GM23338 (cell line): Measurements from ENCODE around the gene RUNX1. TPM values are rescaled to one million over a fixed set of nuclear protein-coding genes. Genes with fewer than 3 reads are reported as not detected.

ENCODE experiments used
- ATAC-seq: fragments of 200-7000 bp; cut with Tn5 transposase; 3 replicates; pipeline ENCODE4 v1.9.1; 2020
- DNase-seq: peaks from one replicate; pipeline ENCODE4 v3.0.0-alpha.2; 2015; ENCODE audit warnings: low spot score
- H2AFZ ChIP-seq: fragments of 200-600 bp; sonication (generic); 2 replicates; pipeline ENCODE4 v1.8.0; 2016; ENCODE audit warnings: antibody characterized with exemption, mild to moderate bottlenecking, moderate library complexity
- H3F3A ChIP-seq: fragments of 200-600 bp; sonication (generic); replicated peaks from 2 replicates; pipeline ENCODE4 v1.8.0; 2017; ENCODE audit warnings: antibody characterized with exemption, mixed run types, low read depth
- H3K27ac ChIP-seq: fragments of 200-600 bp; sonication (generic); 2 replicates; pipeline ENCODE4 v1.6.1; 2016; ENCODE audit warnings: low read depth
- H3K27me3 ChIP-seq: fragments of 200-600 bp; sonication (generic); 2 replicates; pipeline ENCODE4 v1.8.0; 2016; ENCODE audit warnings: mild to moderate bottlenecking, mixed run types, moderate library complexity; ENCODE audit not compliant: insufficient read depth
- H3K36me3 ChIP-seq: fragments of 200-600 bp; sonication (generic); 2 replicates; pipeline ENCODE4 v1.8.0; 2016; ENCODE audit warnings: mild to moderate bottlenecking; ENCODE audit not compliant: insufficient read depth
- H3K4me1 ChIP-seq: fragments of 200-600 bp; sonication (generic); 2 replicates; pipeline ENCODE4 v1.8.0; 2016; ENCODE audit warnings: mild to moderate bottlenecking, moderate library complexity; ENCODE audit not compliant: insufficient read depth
- H3K4me2 ChIP-seq: fragments of 200-600 bp; sonication (generic); 2 replicates; pipeline ENCODE4 v1.7.1; 2017; ENCODE audit warnings: mixed run types
- H3K4me3 ChIP-seq: fragments of 200-600 bp; sonication (generic); 2 replicates; pipeline ENCODE4 v1.6.1; 2016; ENCODE audit warnings: mixed run types
- H3K79me2 ChIP-seq: fragments of 200-600 bp; sonication (generic); replicated peaks from 2 replicates; pipeline ENCODE4 v1.8.0; 2017; ENCODE audit warnings: mild to moderate bottlenecking; ENCODE audit not compliant: insufficient read depth
- H3K9me2 ChIP-seq: fragments of 200-600 bp; sonication (generic); 2 replicates; pipeline ENCODE4 v1.8.0; 2017; ENCODE audit not compliant: insufficient read depth
- H4K20me1 ChIP-seq: fragments of 200-600 bp; sonication (generic); replicated peaks from 2 replicates; pipeline ENCODE4 v1.8.0; 2017; ENCODE audit warnings: mild to moderate bottlenecking; ENCODE audit not compliant: insufficient read depth
- H3K27ac Mint-ChIP-seq: 2 replicates; pipeline ENCODE4 v1.8.0; 2020; ENCODE audit warnings: inconsistent platforms, mild to moderate bottlenecking, moderate library complexity, mixed read lengths
- H3K27me3 Mint-ChIP-seq: 3 replicates; pipeline ENCODE4 v1.8.0; 2022; ENCODE audit warnings: low read depth, mild to moderate bottlenecking, moderate library complexity, mixed read lengths, inconsistent platforms; ENCODE audit not compliant: insufficient read depth, poor library complexity
- H3K36me3 Mint-ChIP-seq: 3 replicates; pipeline ENCODE4 v1.8.0; 2021; ENCODE audit warnings: low read depth, mild to moderate bottlenecking, inconsistent platforms, moderate library complexity, mixed read lengths
- H3K4me1 Mint-ChIP-seq: 3 replicates; pipeline ENCODE4 v1.8.0; 2020; ENCODE audit warnings: mild to moderate bottlenecking, inconsistent platforms, mixed read lengths
- H3K4me3 Mint-ChIP-seq: 3 replicates; pipeline ENCODE4 v1.8.0; 2021; ENCODE audit warnings: moderate library complexity, mild to moderate bottlenecking, inconsistent platforms, mixed read lengths
- H3K9me3 Mint-ChIP-seq: 3 replicates; pipeline ENCODE4 v1.8.0; 2020; ENCODE audit warnings: moderate library complexity, mild to moderate bottlenecking, inconsistent platforms, mixed read lengths
- CREB1 ChIP-seq: fragments of 250-450 bp; sonication (Bioruptor Pico); IDR thresholded peaks from 2 replicates; pipeline ENCODE4 v1.5.0; 2020; ENCODE audit warnings: low read depth, mild to moderate bottlenecking, moderate library complexity
- EZH2 ChIP-seq: fragments of 200-600 bp; sonication (generic); IDR thresholded peaks from one replicate; pipeline ENCODE4 v1.8.0; 2017; ENCODE audit warnings: antibody characterized with exemption, mild to moderate bottlenecking, low read depth; ENCODE audit not compliant: unreplicated experiment
- EZH2phosphoT487 ChIP-seq: fragments of 200-600 bp; sonication (generic); IDR thresholded peaks from one replicate; pipeline ENCODE4 v1.8.1; 2018; ENCODE audit warnings: antibody characterized with exemption; ENCODE audit not compliant: unreplicated experiment
- JUNB ChIP-seq: IDR thresholded peaks from one replicate; pipeline ENCODE4 v1.6.1; 2016; ENCODE audit warnings: antibody characterized with exemption; ENCODE audit not compliant: unreplicated experiment
- NANOG ChIP-seq: IDR thresholded peaks from 2 replicates; pipeline ENCODE4 v1.6.1; 2016; ENCODE audit warnings: antibody characterized with exemption, borderline replicate concordance
- POLR2AphosphoS5 ChIP-seq: IDR thresholded peaks from 2 replicates; pipeline ENCODE4 v1.6.1; 2016; ENCODE audit warnings: antibody characterized with exemption, low read depth
- STAT1 ChIP-seq: IDR thresholded peaks from one replicate; pipeline ENCODE4 v1.6.1; 2016; ENCODE audit warnings: antibody characterized with exemption; ENCODE audit not compliant: unreplicated experiment
- ZNF114 ChIP-seq: fragments of 250-450 bp; sonication (Bioruptor Pico); IDR thresholded peaks from 2 replicates; pipeline ENCODE4 v1.5.0; 2020; ENCODE audit warnings: mild to moderate bottlenecking, moderate library complexity
- ZNF331 ChIP-seq: fragments of 250-450 bp; sonication (Bioruptor Pico); IDR thresholded peaks from 2 replicates; pipeline ENCODE4 v1.5.0; 2020; ENCODE audit warnings: low read depth, mild to moderate bottlenecking, moderate library complexity
- polyA plus RNA-seq: library from polyadenylated mRNA; unstranded; fragments of >200 nt; fragmentation: Nextera tagmentation; extraction: Ambion mirVana; gene quantifications from 2 replicates; pipeline ENCODE4 v1.2.1, GENCODE V29; 2016
- total RNA-seq: library from RNA; depleted of rRNA; stranded (reverse); fragments of >200 nt; shearing (Covaris generic); gene quantifications from 2 replicates; pipeline ENCODE4 v1.2.3, GENCODE V29; 2014
- TF ChIP-seq, protein P1 (sequence below): IDR thresholded peaks from 2 replicates; pipeline ENCODE4 v1.6.1; 2016; ENCODE audit warnings: antibody characterized with exemption
- TF ChIP-seq, protein P2 (sequence below): fragments of 250-450 bp; sonication (Bioruptor Pico); IDR thresholded peaks from 2 replicates; pipeline ENCODE4 v1.5.0; 2020; ENCODE audit warnings: mild to moderate bottlenecking, moderate library complexity

RUNX1 gene
- total and polyA plus RNA-seq, 2 experiments from 2014 or later = 0.29 to 1.1 TPM

- Mint-ChIP-seq H3K4me1 (peaks cover 7% of the 10 kb centered on the region), H3K27ac (no peak overlapping the region), H3K9me3 (no peaks in the 10 kb centered on the region), H3K4me3 (no peak overlapping the region), H3K27me3 (peaks cover 2% of the 10 kb centered on the region), H3K36me3 (no peaks in the 10 kb centered on the region)
- no peak overlapping the region for H2AFZ ChIP-seq
- H3K9me2 ChIP-seq = no peaks in the 10 kb centered on the region
- DNase-seq (no peak), ATAC-seq (no peak)
- TF ChIP-seq, protein P1, sequence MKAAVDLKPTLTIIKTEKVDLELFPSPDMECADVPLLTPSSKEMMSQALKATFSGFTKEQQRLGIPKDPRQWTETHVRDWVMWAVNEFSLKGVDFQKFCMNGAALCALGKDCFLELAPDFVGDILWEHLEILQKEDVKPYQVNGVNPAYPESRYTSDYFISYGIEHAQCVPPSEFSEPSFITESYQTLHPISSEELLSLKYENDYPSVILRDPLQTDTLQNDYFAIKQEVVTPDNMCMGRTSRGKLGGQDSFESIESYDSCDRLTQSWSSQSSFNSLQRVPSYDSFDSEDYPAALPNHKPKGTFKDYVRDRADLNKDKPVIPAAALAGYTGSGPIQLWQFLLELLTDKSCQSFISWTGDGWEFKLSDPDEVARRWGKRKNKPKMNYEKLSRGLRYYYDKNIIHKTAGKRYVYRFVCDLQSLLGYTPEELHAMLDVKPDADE = no peak
- H4K20me1 ChIP-seq = no peaks in the 10 kb centered on the region
- H3K4me1 ChIP-seq = no peaks in the 10 kb centered on the region
- H3K4me2 ChIP-seq = no peak overlapping the region
- no peaks in the 10 kb centered on the region for H3K27me3 ChIP-seq
- H3F3A ChIP-seq = no peaks in the 10 kb centered on the region
- no peaks in the 10 kb centered on the region for H3K36me3 ChIP-seq
- no peaks in the 10 kb centered on the region for H3K79me2 ChIP-seq
- H3K4me3 ChIP-seq = no peak overlapping the region
- H3K27ac ChIP-seq = no peak overlapping the region
These were observed 49.6 kb downstream of the RUNX1 start for GRCh38 chr21:34999397-34999941.

DNA sequence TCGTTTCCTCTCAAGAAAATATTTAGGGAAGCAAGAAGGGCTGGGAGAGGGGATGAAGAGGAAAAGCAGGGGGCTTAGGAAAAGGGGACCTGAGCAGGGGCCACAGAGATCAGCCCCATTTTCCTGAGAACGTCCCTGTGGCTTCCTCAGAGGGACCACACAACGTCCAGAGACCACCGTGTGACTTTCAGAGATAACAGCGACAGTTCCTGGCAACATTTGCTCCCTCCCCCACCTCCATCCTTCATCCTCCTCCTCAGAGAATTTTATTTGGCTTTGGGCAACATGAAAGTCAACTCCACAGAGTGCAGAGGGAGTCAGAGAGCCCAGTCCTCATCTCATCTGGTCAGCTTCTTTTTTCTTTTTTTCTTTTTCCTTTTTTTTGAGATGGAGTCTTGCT is 50.9 kb downstream of the RUNX1 start:
- no peak overlapping the region for H3K4me3 ChIP-seq
- H3K4me1 Mint-ChIP-seq = peaks cover 7% of the 10 kb centered on the region
- no peaks in the 10 kb centered on the region for H3K9me2 ChIP-seq
- no peak overlapping the region for H3K4me3 Mint-ChIP-seq
- no peaks in the 10 kb centered on the region for H3K9me3 Mint-ChIP-seq
- no peaks in the 10 kb centered on the region for H3K79me2 ChIP-seq
- H3K36me3 Mint-ChIP-seq = no peaks in the 10 kb centered on the region
- H3F3A ChIP-seq = no peaks in the 10 kb centered on the region
- H2AFZ ChIP-seq = no peak overlapping the region
- H3K4me1 ChIP-seq = no peaks in the 10 kb centered on the region
- no peak for DNase-seq
- peaks cover 2% of the 10 kb centered on the region for H3K27me3 Mint-ChIP-seq
- H3K4me2 ChIP-seq = no peak overlapping the region
- H3K27me3 ChIP-seq = no peaks in the 10 kb centered on the region
- H3K27ac ChIP-seq = no peak overlapping the region
- no peaks in the 10 kb centered on the region for H4K20me1 ChIP-seq
- H3K36me3 ChIP-seq = no peaks in the 10 kb centered on the region
- no peak overlapping the region for H3K27ac Mint-ChIP-seq
- no peak for ATAC-seq
- TF ChIP-seq EZH2 (no peak), JUNB (no peak), STAT1 (no peak), ZNF114 (no peak), ZNF331 (CRISPR knock-in tag) (no peak), NANOG (no peak), POLR2AphosphoS5 (no peak), EZH2phosphoT487 (no peak), CREB1 (CRISPR knock-in tag) (no peak)
- TF ChIP-seq, protein P2, sequence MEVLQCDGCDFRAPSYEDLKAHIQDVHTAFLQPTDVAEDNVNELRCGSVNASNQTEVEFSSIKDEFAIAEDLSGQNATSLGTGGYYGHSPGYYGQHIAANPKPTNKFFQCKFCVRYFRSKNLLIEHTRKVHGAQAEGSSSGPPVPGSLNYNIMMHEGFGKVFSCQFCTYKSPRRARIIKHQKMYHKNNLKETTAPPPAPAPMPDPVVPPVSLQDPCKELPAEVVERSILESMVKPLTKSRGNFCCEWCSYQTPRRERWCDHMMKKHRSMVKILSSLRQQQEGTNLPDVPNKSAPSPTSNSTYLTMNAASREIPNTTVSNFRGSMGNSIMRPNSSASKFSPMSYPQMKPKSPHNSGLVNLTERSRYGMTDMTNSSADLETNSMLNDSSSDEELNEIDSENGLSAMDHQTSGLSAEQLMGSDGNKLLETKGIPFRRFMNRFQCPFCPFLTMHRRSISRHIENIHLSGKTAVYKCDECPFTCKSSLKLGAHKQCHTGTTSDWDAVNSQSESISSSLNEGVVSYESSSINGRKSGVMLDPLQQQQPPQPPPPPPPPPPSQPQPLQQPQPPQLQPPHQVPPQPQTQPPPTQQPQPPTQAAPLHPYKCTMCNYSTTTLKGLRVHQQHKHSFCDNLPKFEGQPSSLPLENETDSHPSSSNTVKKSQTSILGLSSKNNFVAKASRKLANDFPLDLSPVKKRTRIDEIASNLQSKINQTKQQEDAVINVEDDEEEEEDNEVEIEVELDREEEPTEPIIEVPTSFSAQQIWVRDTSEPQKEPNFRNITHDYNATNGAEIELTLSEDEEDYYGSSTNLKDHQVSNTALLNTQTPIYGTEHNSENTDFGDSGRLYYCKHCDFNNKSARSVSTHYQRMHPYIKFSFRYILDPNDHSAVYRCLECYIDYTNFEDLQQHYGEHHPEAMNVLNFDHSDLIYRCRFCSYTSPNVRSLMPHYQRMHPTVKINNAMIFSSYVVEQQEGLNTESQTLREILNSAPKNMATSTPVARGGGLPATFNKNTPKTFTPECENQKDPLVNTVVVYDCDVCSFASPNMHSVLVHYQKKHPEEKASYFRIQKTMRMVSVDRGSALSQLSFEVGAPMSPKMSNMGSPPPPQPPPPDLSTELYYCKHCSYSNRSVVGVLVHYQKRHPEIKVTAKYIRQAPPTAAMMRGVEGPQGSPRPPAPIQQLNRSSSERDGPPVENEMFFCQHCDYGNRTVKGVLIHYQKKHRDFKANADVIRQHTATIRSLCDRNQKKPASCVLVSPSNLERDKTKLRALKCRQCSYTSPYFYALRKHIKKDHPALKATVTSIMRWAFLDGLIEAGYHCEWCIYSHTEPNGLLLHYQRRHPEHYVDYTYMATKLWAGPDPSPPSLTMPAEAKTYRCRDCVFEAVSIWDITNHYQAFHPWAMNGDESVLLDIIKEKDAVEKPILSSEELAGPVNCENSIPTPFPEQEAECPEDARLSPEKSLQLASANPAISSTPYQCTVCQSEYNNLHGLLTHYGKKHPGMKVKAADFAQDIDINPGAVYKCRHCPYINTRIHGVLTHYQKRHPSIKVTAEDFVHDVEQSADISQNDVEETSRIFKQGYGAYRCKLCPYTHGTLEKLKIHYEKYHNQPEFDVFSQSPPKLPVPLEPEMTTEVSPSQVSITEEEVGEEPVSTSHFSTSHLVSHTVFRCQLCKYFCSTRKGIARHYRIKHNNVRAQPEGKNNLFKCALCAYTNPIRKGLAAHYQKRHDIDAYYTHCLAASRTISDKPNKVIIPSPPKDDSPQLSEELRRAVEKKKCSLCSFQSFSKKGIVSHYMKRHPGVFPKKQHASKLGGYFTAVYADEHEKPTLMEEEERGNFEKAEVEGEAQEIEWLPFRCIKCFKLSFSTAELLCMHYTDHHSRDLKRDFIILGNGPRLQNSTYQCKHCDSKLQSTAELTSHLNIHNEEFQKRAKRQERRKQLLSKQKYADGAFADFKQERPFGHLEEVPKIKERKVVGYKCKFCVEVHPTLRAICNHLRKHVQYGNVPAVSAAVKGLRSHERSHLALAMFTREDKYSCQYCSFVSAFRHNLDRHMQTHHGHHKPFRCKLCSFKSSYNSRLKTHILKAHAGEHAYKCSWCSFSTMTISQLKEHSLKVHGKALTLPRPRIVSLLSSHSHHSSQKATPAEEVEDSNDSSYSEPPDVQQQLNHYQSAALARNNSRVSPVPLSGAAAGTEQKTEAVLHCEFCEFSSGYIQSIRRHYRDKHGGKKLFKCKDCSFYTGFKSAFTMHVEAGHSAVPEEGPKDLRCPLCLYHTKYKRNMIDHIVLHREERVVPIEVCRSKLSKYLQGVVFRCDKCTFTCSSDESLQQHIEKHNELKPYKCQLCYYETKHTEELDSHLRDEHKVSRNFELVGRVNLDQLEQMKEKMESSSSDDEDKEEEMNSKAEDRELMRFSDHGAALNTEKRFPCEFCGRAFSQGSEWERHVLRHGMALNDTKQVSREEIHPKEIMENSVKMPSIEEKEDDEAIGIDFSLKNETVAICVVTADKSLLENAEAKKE (CRISPR knock-in tag) = no peak
- TF ChIP-seq, protein P1 = no peak
